Sciatic nerve (tissue), 2 donors: ENCODE results near the gene GNAZ. TPM values are rescaled to one million over a fixed set of nuclear protein-coding genes. Genes with fewer than 3 reads are reported as not detected.

Source experiments
- ATAC-seq: fragments of 200-7000 bp; cut with Tn5 transposase; one replicate; pipeline ENCODE4 v1.9.1; 2020; ENCODE audit warnings: mild to moderate bottlenecking, moderate library complexity
- DNase-seq: peaks from one replicate; pipeline ENCODE4 v3.0.0-alpha.2; 2020; ENCODE audit warnings: low spot score
- intact Hi-C: fragments of 100-400 bp; cut with DNase I; formaldehyde crosslinking; loops from one replicate; pipeline ENCODE4 v1.14.2; 2022
- total RNA-seq: library from RNA; stranded (reverse); fragmentation: NEBNext Ultra II Directional; extraction: Animal tissue kit (Norgen Biotek cat#: 25700); gene quantifications from one replicate; pipeline ENCODE4 v1.2.1, GENCODE V29; 2021
- donor health status: DM: no; HTN: no; CAD: no.
- donor health status: DM: no; HTN: no; CAD: no.

GNAZ gene
- total RNA-seq, 1 donor from 2014 or later, result 22.8 TPM

DNA sequence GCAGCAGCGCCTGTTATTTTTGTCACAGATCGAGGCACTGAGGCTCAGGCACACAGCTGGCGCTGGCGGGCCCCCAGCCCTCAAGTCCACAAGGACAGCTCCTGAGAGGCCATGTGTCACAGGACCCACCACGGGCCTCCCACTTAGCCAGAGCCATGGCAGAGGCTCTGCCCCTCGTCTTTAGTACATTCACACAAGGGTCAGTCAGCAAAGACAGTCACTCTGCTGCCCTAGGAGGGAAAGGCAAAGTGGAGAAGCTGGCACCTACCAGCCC is 29.1 kb downstream of the GNAZ start:
- intact Hi-C loops, result no loop called here
- DNase-seq, result no peak
- no peak for ATAC-seq

DNA sequence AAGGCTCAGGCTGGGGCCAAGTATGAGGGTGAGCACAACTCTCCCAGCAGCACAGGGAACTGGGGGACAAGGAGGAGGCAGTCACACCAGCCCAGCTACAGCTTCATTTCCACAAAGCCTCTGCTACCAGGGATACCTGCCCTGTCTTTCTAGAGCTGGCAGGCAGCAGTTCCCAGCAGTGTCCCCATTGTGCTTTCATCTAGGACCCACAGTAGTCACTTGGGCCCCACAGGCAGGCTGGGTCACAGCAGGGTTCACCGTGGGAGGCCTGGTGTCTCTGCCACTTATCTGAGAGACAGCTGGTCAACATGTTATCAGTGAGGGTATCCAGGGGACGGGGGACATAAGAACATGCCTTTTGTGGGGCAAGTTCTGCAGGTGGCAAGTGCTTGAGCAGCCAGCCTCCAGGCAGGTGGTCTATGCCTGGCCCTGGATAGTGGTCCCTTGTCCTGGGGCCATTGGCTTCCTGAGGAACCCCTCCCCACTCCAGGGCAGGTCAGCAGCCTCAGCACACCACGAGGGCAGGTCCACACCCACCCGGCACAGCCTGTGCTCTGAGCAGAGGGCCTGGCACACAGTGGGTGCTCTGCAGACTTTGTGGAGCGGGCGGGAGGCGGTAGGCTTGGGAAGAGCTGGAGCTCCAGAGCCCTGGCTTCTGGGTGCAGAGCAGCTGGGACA is 29.9 kb downstream of the GNAZ start:
- ATAC-seq, result no peak
- no peak for DNase-seq
- intact Hi-C loops, result no loop called here

DNA sequence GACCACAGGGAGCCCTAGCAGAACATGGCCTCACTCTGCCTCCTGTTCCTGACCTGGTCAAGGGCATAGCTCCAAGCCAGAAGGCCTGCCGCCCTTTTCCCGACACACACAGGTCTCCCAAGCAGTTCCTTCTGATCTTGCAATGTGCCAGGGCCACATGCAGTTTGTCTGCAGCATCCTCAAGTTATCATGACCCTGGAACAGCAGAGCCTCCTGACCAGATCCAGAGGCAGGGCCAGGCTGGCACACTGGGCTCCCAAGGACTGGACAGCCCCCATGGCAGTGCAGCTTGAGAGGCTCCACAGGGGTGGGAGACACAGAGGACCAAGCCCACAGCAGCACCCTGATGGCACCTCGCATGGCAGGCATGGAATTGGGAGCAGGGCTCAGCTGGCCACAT is 31.2 kb downstream of the GNAZ start:
- ATAC-seq, result no peak
- intact Hi-C loops, result no loop called here
- no peak for DNase-seq

DNA sequence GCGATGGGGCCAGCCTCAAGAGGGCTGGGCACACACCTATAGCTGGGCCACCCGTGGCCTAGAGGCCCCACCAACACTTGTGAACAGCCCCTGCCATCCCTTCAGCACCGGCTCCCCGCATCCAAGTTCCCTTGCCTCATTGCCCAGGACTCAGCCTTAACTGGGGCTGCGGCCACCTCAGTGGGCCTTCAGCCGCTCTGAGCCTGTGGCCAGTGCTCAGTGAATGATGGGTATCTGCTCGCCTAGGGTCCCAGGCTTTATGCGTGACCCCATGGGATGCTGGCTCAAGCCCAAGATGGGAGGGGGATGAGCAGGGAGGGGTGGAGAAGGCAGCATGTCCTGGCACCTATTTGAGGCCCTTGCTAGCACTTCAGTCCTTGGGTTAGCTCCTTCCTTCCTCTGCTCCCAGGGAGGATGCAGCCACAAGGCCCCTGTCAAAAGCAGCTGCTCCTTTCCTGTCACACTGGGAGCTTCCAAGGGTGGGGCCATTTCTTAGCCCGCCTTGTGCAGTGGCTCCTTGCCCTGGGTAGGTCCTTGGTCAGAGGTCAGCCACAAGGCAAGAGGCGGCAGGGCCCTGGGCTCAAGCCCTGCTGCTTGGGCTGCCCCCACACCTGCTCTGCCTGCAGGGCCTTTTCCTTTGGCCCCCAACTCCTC is 31.8 kb downstream of the GNAZ start:
- no peak for DNase-seq
- intact Hi-C loops, result no loop called here
- no peak for ATAC-seq

DNA sequence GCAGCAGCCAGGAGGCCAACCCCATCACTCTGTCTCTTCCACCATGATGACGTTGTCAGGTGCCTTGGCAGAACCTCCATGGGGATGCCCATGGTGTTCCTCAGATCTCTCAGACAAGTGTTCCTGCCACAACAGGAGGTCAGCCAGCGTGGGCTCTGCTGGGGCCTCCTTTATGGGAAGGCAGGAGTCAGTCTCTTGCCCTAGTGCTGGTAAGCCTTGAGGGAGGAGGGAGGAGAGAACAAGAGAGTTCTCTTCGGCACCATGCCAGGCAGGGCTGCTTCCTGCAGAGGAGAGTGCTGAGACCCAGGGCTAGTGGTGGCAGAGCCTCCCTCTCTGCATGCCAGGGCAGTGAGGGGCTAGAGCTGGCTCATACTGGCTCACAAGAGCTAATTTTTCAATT is 32.5 kb downstream of the GNAZ start:
- DNase-seq (no peak), ATAC-seq (no peak)
- intact Hi-C loops, result no loop called here

DNA sequence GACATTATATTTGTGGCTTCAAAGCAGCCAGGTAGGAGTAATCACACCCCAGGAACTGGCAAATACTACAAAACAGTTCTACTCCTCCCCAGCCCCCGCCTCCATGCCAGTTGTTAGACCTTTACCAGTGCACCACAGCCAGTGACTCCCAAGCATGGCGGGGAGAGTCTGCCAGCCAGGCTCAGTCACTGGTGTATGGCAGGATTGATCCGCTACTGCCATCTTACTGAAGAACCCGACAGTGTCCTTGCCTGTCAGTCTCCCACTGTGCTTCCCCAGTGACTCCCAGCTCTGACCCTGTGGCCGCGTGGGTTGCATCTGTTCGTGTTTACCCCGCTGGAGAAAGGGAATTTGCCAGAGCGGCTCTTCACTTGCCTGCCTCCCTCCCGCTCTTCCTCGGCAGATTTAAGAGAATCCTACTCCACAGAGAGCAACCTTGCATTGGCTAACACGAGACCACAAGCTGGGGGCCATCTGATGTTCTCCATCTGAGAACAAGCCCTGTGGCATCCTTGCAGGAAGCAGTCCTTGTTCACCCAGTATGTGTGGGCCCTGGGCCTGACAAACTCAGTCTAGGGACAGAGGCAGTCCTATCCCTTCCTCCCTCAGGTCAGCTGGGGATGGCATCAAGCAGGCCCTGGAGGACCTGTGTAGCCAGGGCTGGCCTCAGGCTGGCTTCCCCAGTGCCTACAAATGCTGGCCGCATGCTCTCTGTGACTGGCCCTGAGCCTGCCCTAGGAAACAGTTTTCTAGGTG is 33.1 kb downstream of the GNAZ start:
- ATAC-seq, result no peak
- intact Hi-C loops, result no loop called here
- DNase-seq, result no peak

DNA sequence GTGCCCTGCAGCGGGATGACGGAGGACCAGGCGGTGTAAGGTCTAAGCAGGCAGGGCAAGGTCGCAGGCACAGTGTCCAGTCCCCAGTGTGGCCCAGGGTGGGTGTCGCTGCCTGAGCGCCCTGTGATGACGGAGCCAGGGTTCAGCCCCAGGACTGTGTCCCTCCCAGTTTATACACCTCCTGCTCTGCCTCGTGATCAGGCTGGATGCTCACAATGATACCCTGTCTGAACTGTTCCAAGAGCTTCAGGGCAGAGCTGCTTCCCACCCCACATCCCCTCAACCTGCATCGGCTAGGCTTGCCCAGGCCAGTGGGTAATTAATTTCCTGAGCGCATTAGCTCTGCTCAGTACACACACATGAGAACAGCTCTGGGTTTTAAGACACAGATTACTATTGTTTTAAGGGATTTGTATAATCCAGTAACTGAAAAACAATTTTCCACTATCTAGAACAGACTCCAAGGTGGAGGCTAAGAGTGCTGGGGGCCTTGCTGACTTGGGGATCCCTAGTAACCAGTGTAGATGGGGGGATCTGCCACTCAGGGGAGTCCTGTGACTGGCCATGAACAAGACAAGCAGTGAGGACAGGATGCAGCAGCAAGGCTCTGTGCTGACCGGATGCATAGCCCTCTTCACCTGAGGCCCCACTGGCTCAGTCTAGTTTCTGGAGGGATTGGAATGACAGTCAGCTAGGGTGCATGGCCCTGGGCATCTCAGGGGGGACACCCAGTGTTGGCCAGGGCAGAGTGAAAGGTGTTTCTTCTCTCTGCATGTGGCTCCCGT is 34.1 kb downstream of the GNAZ start:
- no peak for DNase-seq
- no peak for ATAC-seq
- intact Hi-C loops, result no loop called here

DNA sequence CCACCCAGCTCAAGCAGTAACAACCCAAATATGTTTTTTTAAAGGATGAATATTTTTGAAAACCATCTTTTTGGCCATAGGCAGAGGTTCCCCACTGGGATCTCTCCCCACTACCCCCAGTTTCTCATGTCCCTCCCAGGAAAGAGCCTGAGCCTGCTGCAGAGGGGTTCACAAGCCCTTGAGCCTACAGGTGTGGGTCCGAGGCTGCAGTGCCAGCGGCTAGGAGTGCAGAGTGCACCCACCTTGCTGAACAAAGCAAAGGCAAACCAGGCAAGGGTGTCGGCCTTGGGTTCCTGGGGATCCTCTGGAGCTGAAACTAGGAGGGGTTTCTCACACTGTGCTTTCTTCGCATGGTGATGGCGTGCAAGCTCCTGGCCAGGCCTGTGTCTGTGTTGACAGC is 35.0 kb downstream of the GNAZ start:
- intact Hi-C loops, result no loop called here
- no peak for ATAC-seq
- no peak for DNase-seq

DNA sequence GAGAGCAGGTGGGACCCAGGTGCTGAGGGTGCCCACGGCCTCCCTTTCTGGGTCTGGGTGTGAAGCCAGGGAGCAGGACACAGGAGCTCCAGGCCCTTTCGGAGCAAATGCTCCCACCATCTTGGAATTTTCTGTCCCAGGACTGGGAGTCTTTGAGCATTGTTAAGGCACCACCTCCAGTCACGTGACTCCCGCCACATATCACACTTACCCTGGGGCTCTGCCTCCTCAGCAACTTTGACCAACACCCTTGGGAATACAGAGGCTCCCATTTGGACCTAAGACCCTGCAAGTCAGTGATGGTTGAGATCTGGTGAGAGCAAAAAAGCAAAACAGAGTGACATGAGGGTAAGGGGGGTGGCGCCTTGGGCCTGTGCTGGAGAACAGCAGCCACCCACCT is 35.6 kb downstream of the GNAZ start:
- DNase-seq (no peak), ATAC-seq (no peak)
- intact Hi-C loops, result no loop called here

DNA sequence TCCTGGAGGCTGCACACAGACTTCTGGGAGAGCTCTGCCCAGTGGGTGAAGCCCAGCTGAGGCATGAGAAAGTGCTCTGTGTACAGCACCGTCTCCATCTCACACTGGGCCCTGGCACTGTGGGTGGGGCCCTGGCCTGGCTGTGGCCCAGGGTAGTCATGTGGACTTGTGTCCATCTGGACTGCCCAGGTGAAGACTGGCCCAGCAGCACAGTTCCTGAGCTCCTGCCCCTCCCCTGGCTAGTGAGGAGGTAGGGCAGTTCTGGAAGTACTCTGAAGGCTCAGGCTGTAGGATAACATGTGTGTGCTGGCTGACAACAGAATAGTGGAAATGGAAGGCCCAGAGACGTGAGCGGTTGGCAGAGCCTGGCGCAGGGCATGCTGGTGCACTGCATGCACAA is 36.0 kb downstream of the GNAZ start:
- DNase-seq (no peak), ATAC-seq (no peak)
- intact Hi-C loops, result no loop called here

DNA sequence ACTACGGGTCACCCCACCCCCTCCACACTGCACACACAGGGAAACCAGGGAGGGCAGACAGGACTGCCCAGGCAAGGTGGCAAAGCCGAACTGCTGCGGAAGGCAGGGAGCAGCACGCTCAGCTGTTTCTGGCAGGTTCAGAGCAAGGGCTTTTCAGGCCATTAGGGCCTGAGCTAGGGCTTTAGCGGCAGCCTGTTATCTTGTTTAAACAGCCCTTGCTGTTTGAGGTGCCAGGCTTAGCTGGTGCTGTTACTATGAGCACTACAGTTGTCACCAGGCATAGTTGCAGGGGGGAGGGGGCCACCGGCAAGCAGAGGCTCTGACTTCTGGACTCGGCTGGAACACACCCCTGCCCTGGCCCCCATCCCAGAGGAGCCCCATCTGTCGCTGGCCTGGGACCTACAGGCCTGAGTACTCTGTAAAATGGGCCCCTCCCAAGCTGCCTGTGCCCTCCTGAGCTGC is 36.6 kb downstream of the GNAZ start:
- DNase-seq (no peak), ATAC-seq (no peak)
- intact Hi-C loops, result no loop called here

DNA sequence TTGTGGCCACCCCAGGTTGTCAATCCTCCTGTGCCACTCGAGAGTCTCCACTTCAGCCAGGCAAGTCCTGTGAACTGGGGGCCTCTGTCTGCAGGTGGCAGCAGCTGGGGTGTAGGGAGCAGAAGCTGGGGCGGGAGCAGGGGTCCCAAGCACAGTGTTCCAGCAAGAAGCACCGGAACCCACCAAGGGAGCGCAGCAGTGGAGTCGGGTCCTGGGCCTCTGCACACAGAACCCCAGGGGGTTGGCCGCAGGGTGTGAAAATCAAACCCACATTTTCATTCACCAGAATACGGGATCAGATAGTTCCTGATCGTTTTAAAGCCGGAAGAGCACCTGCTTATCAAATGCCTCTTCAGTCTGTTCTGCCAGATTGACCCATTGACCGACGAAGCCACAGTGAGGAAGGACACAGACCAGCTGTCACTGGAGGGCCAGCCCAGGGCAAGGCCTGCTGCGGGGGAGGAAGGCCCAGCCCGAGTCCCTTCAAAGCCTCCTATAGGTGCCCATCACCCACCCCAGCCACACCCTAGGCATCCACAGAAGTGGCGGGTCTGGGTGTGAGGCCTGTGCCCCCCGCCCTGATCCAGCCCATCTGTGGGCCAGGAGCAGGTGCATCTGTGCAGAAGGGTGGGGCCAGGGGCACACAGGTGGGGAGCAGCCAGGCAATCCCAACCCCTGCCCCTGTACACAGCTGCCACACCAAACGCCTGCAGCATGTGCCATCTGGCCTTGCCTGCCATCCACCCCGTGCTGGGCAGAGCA is 37.3 kb downstream of the GNAZ start:
- DNase-seq, result no peak
- intact Hi-C loops, result no loop called here
- no peak for ATAC-seq

DNA sequence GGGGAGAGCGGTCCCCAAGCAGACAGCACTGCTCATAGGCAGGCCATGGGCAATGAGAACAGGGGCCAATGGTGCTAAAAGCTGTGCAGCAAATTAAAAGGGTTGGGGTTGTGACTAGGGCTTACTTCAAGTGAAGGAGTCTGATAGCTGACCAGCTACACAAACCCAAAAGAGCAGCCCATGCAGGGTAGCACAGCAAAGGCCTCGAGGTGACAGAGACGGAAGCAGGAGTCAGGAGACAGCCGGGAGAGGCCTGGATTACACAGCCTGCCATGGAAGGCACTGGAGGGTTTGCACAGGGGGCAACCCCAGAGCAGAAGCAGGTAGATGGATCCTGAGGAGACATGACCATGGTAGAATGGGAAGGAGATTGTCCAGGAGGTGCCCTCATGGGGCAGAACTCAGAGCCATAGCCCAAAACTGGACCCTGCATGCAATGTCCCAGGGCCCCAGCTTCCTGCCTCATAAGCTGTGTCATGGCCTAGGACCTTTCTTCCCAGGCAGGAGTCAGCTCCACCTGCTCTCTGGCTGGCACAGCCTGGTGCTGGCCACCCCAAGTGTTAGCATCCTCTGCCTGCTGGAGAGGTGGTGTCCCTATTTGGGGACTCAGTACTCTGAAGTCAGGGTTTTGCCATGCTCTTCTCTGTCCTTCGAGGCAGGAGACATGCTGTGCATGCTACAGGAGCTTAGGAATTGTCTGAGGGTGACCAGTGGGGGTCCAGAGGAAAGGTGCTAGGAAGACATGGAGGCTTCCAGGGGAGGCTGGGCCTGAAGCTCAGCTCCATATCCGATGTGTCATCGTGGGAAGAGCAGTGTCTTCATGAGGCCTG is 38.1 kb downstream of the GNAZ start:
- intact Hi-C loops, result no loop called here
- no peak for ATAC-seq
- DNase-seq, result no peak

DNA sequence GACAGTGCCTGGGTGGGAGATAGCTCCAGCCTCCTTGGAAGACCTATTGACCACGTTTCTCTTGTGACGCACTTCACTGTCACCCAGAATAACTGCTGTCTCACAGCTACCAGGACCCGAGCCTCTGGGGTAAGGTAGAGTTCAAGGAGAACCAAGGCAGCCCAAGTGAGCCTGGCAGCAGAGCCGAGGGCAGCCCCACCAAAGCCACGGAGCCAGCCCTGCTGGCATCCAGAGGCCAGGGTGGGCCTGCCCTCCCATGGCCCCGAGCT is 38.7 kb downstream of the GNAZ start:
- DNase-seq (no peak), ATAC-seq (no peak)
- intact Hi-C loops, result no loop called here

DNA sequence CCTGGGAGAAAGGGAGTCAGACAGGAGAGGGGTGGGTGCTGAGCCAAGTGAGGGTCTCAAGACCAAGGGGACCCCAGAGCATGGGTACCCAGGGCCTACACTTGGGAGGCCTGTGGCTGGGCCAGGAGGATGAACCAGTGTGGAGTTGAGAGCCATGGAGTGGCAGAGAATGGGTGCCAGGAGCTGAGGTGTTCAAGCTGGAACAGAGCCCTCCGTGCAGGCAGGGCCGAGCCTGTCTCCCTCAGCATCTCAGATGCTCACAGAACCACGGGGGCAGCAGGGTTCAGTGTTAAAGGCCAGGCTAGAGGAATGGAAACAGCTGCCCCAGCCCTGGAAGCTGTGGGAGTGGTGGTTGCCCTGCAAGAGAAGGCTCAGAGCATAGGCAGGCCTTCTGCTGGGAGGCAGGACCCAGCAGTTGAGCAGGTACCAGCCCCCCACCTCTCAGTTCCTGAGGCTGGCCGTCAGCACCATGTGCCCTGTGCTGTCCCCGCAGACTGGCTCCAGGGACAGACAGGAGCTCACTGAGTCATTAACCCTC is 39.2 kb downstream of the GNAZ start:
- ATAC-seq, result no peak
- DNase-seq, result no peak
- intact Hi-C loops, result no loop called here

DNA sequence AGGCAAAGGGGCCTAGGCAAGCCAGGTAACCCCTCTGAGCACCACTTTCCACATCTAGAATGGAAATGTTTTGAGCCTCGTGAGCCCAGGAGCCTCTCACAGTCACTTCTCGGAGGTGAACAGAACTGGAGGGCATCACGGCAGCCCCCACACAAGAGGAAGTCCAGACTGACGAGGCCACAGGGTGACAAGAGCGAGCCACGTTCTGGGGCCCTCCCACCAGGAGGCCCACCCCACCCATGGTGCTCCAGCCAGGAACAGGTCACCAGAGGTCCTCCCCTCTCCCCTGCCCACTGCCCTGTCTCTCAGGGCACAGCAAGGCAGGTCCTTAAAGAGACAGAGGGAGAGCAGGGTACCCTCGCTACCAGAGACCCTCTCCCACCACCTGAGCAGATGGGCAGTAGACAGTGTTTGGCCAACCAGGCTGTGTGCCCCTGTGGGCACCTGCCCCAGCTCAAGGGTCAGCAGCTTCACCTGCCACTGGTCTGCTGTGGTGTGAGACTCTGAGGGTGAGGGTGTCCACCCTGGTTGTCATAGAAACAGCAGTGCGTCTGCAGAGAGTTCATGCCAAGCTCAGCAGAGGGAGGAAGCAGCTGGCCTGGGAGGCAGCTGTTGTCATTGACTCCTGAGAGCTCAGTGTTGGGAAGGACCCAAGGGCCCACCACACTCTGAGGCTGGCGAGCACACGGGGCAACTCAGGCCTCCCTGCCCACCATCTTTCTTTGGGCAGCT is 40.0 kb downstream of the GNAZ start:
- ATAC-seq, result no peak
- DNase-seq, result no peak
- intact Hi-C loops, result no loop called here

DNA sequence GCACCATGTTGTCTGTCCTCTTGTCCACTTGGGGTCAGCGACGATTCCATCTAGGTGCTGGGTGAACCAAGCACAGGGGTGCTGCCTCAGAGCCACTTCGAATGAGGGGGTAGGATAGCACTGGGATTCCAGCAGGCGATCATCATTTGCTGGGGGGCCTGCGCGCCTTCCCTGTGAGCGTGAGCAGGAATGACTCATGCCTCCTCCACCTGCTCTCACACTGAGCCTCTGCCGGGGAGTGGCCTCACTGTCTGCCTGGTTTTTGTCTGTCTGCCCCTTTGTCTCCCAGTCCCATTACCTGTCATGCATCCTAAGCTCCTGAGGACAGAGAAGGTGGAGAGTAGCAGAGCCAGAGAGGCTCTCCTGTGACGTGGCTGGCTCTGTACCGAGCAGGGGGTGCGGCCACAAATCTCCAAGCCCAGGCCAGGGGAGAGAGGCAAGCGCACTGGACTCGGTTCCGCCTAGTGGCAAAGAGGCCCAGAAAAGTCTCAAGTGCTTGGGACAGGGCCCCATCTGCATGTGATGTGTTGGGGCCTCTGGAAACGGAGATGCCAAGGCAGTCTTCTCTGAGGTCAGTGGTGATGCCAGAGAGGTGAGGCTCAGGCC is 40.7 kb downstream of the GNAZ start:
- intact Hi-C loops, result no loop called here
- DNase-seq, result no peak
- no peak for ATAC-seq
